Renal cortex interstitium (tissue), 11 donors: ENCODE data around the gene MGMT. TPM values are rescaled to one million over a fixed set of nuclear protein-coding genes. Genes with fewer than 3 reads are reported as not detected.

Experiments
- DNase-seq, 11 donors: peaks; one replicate each; pipeline ENCODE4 v3.0.0-alpha.2; 2013; ENCODE audit warnings: low read depth in 9 of 11, low spot score in 4 of 11; ENCODE audit errors: extremely low read depth in 1 of 11
- polyA plus RNA-seq, 3 donors: library from polyadenylated mRNA; unstranded; fragments of 120-200 nt; gene quantifications; one replicate each; pipeline ENCODE4 v1.2.1, GENCODE V29; 2013; ENCODE audit not compliant: insufficient read length in 3 of 3

Gene MGMT
- polyA plus RNA-seq, 3 donors: 17.5 to 22.7 (median 20.5) TPM

- DNase-seq: no peak
Measured at GRCh38 chr10:129777687-129778086, 310.6 kb downstream of the MGMT start.

- DNase-seq: no peak
Measured at GRCh38 chr10:129778571-129778970, 311.5 kb downstream of the MGMT start.

GRCh38 chr10:129779126-129780111 lies 312.4 kb downstream of the MGMT start:
- DNase-seq: no peak

GRCh38 chr10:129780198-129780597 lies 313.2 kb downstream of the MGMT start:
- no peak for DNase-seq

GRCh38 chr10:129780901-129781795 lies 314.1 kb downstream of the MGMT start:
- no peak for DNase-seq

- DNase-seq: no peak
Measured at GRCh38 chr10:129784291-129784690, 317.2 kb downstream of the MGMT start.

GRCh38 chr10:129784891-129785290 lies 317.9 kb downstream of the MGMT start:
- no peak for DNase-seq

GRCh38 chr10:129785536-129785981 lies 318.5 kb downstream of the MGMT start:
- no peak for DNase-seq

GRCh38 chr10:129786216-129786615 lies 319.2 kb downstream of the MGMT start:
- DNase-seq: no peak

GRCh38 chr10:129787557-129787956 lies 320.5 kb downstream of the MGMT start:
- no peak for DNase-seq

- DNase-seq: no peak
Measured at GRCh38 chr10:129788215-129788614, 321.2 kb downstream of the MGMT start.

- DNase-seq: no peak
Measured at GRCh38 chr10:129790715-129791446, 323.8 kb downstream of the MGMT start.

- DNase-seq: no peak
Measured at GRCh38 chr10:129792141-129792540, 325.1 kb downstream of the MGMT start.

- DNase-seq: no peak
Measured at GRCh38 chr10:129792864-129793263, 325.8 kb downstream of the MGMT start.

- DNase-seq: no peak
Measured at GRCh38 chr10:129793479-129793878, 326.4 kb downstream of the MGMT start.

- no peak for DNase-seq
Measured at GRCh38 chr10:129793996-129794395, 327.0 kb downstream of the MGMT start.

- no peak for DNase-seq
Measured at GRCh38 chr10:129796710-129797420, 329.8 kb downstream of the MGMT start.

GRCh38 chr10:129799942-129800341 lies 332.9 kb downstream of the MGMT start:
- no peak for DNase-seq
